HL-60 (cell line): Measurements from ENCODE around the gene RPH3AL.

Source experiments
- DNase-seq, 2 experiments: peaks; one replicate each; pipeline ENCODE4 v3.0.0-alpha.2; 2010 to 2020; ENCODE audit warnings: low read depth in 1 of 2, low spot score in 1 of 2
- H3K27ac ChIP-seq: fragments of 250-450 bp; sonication (Bioruptor Pico); replicated peaks from 2 replicates; pipeline ENCODE4 v1.5.1; 2020; ENCODE audit warnings: mild to moderate bottlenecking, moderate library complexity
- H3K27me3 ChIP-seq: fragments of 250-450 bp; sonication (Bioruptor Pico); 2 replicates; pipeline ENCODE4 v1.5.1; 2021; ENCODE audit warnings: mild to moderate bottlenecking, moderate library complexity; ENCODE audit not compliant: insufficient read depth, poor library complexity, severe bottlenecking
- H3K4me3 ChIP-seq: replicated peaks from 2 replicates; pipeline ENCODE4 v1.5.1; 2011; ENCODE audit warnings: mild to moderate bottlenecking, control low read depth, low read length; ENCODE audit not compliant: insufficient read depth
- CTCF ChIP-seq: IDR thresholded peaks from one replicate; pipeline ENCODE4 v1.5.1; 2011; ENCODE audit warnings: low read length, control low read depth, inconsistent platforms; ENCODE audit not compliant: insufficient read depth
- GABPA ChIP-seq: IDR thresholded peaks from 2 replicates; pipeline ENCODE4 v1.6.1; 2012; ENCODE audit warnings: low read depth
- POLR2AphosphoS5 ChIP-seq: IDR thresholded peaks from 2 replicates; pipeline ENCODE4 v1.6.1; 2012; ENCODE audit warnings: low read depth
- SPI1 ChIP-seq: IDR thresholded peaks from 2 replicates; pipeline ENCODE4 v1.6.1; 2012; ENCODE audit warnings: low read depth, mild to moderate bottlenecking, borderline replicate concordance
- TF ChIP-seq, protein P1 (sequence below): IDR thresholded peaks from 2 replicates; pipeline ENCODE4 v1.6.1; 2012; ENCODE audit warnings: low read depth; ENCODE audit not compliant: insufficient replicate concordance

Gene RPH3AL

GRCh38 chr17:230395-230770 lies 122.2 kb downstream of the RPH3AL start:
- no peak for DNase-seq
- TF ChIP-seq SPI1 (no peak), CTCF (no peak), GABPA (no peak), POLR2AphosphoS5 (no peak)
- TF ChIP-seq, protein P1, sequence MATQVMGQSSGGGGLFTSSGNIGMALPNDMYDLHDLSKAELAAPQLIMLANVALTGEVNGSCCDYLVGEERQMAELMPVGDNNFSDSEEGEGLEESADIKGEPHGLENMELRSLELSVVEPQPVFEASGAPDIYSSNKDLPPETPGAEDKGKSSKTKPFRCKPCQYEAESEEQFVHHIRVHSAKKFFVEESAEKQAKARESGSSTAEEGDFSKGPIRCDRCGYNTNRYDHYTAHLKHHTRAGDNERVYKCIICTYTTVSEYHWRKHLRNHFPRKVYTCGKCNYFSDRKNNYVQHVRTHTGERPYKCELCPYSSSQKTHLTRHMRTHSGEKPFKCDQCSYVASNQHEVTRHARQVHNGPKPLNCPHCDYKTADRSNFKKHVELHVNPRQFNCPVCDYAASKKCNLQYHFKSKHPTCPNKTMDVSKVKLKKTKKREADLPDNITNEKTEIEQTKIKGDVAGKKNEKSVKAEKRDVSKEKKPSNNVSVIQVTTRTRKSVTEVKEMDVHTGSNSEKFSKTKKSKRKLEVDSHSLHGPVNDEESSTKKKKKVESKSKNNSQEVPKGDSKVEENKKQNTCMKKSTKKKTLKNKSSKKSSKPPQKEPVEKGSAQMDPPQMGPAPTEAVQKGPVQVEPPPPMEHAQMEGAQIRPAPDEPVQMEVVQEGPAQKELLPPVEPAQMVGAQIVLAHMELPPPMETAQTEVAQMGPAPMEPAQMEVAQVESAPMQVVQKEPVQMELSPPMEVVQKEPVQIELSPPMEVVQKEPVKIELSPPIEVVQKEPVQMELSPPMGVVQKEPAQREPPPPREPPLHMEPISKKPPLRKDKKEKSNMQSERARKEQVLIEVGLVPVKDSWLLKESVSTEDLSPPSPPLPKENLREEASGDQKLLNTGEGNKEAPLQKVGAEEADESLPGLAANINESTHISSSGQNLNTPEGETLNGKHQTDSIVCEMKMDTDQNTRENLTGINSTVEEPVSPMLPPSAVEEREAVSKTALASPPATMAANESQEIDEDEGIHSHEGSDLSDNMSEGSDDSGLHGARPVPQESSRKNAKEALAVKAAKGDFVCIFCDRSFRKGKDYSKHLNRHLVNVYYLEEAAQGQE: no peak
- Histone ChIP-seq H3K4me3 (no peak overlapping the region), H3K27ac (no peak overlapping the region), H3K27me3 (peaks cover 3% of the 10 kb centered on the region)

DNA sequence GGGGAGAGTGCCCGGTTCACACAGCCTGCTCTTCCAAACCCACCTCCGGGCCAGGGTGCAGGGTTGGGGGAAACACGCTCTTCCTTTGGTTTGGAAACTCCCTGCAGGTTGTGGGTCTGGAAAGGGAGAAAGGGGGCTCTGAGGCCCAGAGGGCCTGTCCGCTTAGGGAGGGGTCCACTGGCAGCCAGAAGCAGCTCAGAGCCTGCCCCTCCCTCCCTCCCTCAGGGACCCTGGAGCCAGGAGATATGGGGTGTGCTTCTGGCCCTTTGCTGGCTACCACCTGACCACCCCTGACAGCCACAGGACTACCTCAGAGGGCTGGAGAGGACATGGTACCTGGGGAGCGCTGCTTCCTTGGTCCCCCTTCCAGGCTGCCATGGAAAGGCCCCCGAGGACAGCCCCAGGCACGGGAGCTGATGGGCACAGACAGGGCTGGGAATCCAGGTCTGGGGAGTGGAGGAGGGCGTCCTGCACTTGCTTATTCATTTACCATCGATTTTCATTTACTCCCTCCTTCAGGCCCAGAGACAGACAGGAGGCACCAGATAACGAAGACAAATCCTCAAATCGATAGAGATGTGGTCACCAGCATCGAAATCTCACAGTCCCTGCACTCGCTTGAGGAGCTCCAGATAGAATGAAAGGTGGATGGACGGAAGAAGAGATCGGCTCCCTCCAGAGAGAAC lies 122.8 kb downstream of the RPH3AL start:
- Histone ChIP-seq H3K4me3 (no peak overlapping the region), H3K27me3 (peaks cover 3% of the 10 kb centered on the region), H3K27ac (no peak overlapping the region)
- DNase-seq: no peak
- TF ChIP-seq GABPA (no peak), SPI1 (no peak), POLR2AphosphoS5 (no peak), CTCF (no peak)
- TF ChIP-seq, protein P1: no peak

- Histone ChIP-seq H3K27me3 (no peaks in the 10 kb centered on the region), H3K27ac (no peak overlapping the region), H3K4me3 (no peak overlapping the region)
- TF ChIP-seq CTCF (no peak), SPI1 (no peak), POLR2AphosphoS5 (no peak), GABPA (no peak)
- TF ChIP-seq, protein P1: no peak
- no peak for DNase-seq
These were observed 123.5 kb downstream of the RPH3AL start for GRCh38 chr17:228951-229708.
